ENCODE results near the gene CFAP20DC.

The CFAP20DC gene

GRCh38 chr3:58784888-58785287 lies 264.9 kb downstream of the CFAP20DC start:
- no peak for TF ChIP-seq CTCF (IDR thresholded peaks at IDR 0.05; ENCODE audit: low read depth, low read length, missing control alignments)
- no peak for DNase-seq (ENCODE audit: low read depth)
- H3K4me3 ChIP-seq (ENCODE audit: low read depth, low read length), result no peak overlapping the region

GRCh38 chr3:58784425-58784824 lies 265.4 kb downstream of the CFAP20DC start:
- no peak for DNase-seq (ENCODE audit: low read depth)
- TF ChIP-seq CTCF (IDR thresholded peaks at IDR 0.05; ENCODE audit: low read depth, low read length, missing control alignments), result no peak
- no peak overlapping the region for H3K4me3 ChIP-seq (ENCODE audit: low read depth, low read length)

GRCh38 chr3:58783845-58784244 lies 266.0 kb downstream of the CFAP20DC start:
- TF ChIP-seq CTCF (IDR thresholded peaks at IDR 0.05; ENCODE audit: low read depth, low read length, missing control alignments), result no peak
- H3K4me3 ChIP-seq (ENCODE audit: low read depth, low read length), result no peak overlapping the region
- no peak for DNase-seq (ENCODE audit: low read depth)

- H3K4me3 ChIP-seq (ENCODE audit: low read depth, low read length), result no peak overlapping the region
Measured at GRCh38 chr3:58779934-58780333, 269.9 kb downstream of the CFAP20DC start.

GRCh38 chr3:58776231-58776630 lies 273.6 kb downstream of the CFAP20DC start:
- TF ChIP-seq CTCF (IDR thresholded peaks at IDR 0.05; ENCODE audit: low read depth, low read length, missing control alignments), result no peak
- DNase-seq (ENCODE audit: low read depth), result no peak
- no peak overlapping the region for H3K4me3 ChIP-seq (ENCODE audit: low read depth, low read length)

More at GRCh38 chr3:58779934-58780333, 269.9 kb downstream of the CFAP20DC start:
- TF ChIP-seq CTCF (IDR thresholded peaks at IDR 0.05; ENCODE audit: low read depth, low read length, missing control alignments), result no peak
- DNase-seq (ENCODE audit: low read depth), result no peak

GRCh38 chr3:58772462-58772861 lies 277.4 kb downstream of the CFAP20DC start:
- no peak overlapping the region for H3K4me3 ChIP-seq (ENCODE audit: low read depth, low read length)
- no peak for DNase-seq (ENCODE audit: low read depth)
- no peak for TF ChIP-seq CTCF (IDR thresholded peaks at IDR 0.05; ENCODE audit: low read depth, low read length, missing control alignments)

GRCh38 chr3:58769065-58769464 lies 280.8 kb downstream of the CFAP20DC start:
- no peak overlapping the region for H3K4me3 ChIP-seq (ENCODE audit: low read depth, low read length)
- no peak for DNase-seq (ENCODE audit: low read depth)
- TF ChIP-seq CTCF (IDR thresholded peaks at IDR 0.05; ENCODE audit: low read depth, low read length, missing control alignments), result no peak

All from GM12864 (cell line).